Upper lobe of left lung (tissue), 4 donors: Measurements from ENCODE around the gene C6orf141.

Experiments
- CTCF ChIP-seq, 6 experiments: fragments of 450-650 bp in 4 of 6; fragments of 200-600 bp in 2 of 6; sonication (generic) in 2 of 6; IDR thresholded peaks; one replicate each; pipeline ENCODE4 v1.5.1; 2016 to 2019; ENCODE audit warnings: antibody characterized with exemption in 6 of 6
- POLR2AphosphoS5 ChIP-seq, 2 donors: sonication (generic); formaldehyde crosslinking; IDR thresholded peaks; one replicate each; pipeline ENCODE4 v1.5.1; 2017; ENCODE audit warnings: antibody characterized with exemption in 2 of 2

- TF ChIP-seq CTCF (IDR thresholded peaks at IDR 0.05) (no peak), POLR2AphosphoS5 (IDR thresholded peaks at IDR 0.05) (no peak)
These were observed 23.9 kb upstream of the C6orf141 start for GRCh38 chr6:49526598-49526997.
